HCT116 (cell line): ENCODE data around the gene ARSJ. TPM values are rescaled to one million over a fixed set of nuclear protein-coding genes. Genes with fewer than 3 reads are reported as not detected.
A peak's percentile ranks its signal among the peaks of the same experiment; 100 is the strongest.

Experiments used
- ATAC-seq: fragments of 200-7000 bp; cut with Tn5 transposase; 2 replicates; pipeline ENCODE4 v1.9.1; 2020; ENCODE audit warnings: mild to moderate bottlenecking, moderate library complexity
- BruUV-seq: library from RNA; stranded (reverse); fragments of 400-500 nt; replicated peaks from 2 replicates; lab custom pipeline; 2021; lab: Mats Ljungman, UMichigan
- CTCF ChIA-PET: fragments of 300-600 bp; sonication (Branson Sonifier 250); formaldehyde crosslinking; loops from one replicate; lab custom pipeline; 2021; ENCODE audit warnings: antibody characterized with exemption; lab: Charles Lee
- POLR2A ChIA-PET: fragments of 300-600, 350-600 bp; sonication (Branson Sonifier 250); formaldehyde crosslinking; loops from one replicate; lab custom pipeline; 2021; ENCODE audit warnings: antibody characterized with exemption; lab: Charles Lee
- RAD21 ChIA-PET, 2 experiments: fragments of 300-600 bp; sonication (Branson Sonifier 250); formaldehyde crosslinking; loops; one replicate each; lab custom pipeline; 2023; ENCODE audit warnings: low total read pairs in 2 of 2; ENCODE audit not compliant: uncharacterized antibody in 2 of 2, unreplicated experiment in 2 of 2, low non-redundant PET in 1 of 2; lab: Charles Lee
- DNase-seq: peaks from one replicate; pipeline ENCODE4 v3.0.0-alpha.2; 2010; ENCODE audit warnings: low read depth, low spot score
- H2AFZ ChIP-seq: fragments of 200-600 bp; shearing (Covaris generic), sonication (generic); 2 replicates; pipeline ENCODE4 v1.6.1; 2017; ENCODE audit warnings: low read depth, mixed run types, mixed read lengths, antibody characterized with exemption, low read length; ENCODE audit not compliant: poor library complexity, severe bottlenecking
- H3K27ac ChIP-seq: 2 replicates; pipeline ENCODE4 v1.5.1; 2012; ENCODE audit warnings: low read depth, low read length
- H3K27me3 ChIP-seq: fragments of 200-600 bp; sonication (generic); 2 replicates; pipeline ENCODE4 v1.6.1; 2016; ENCODE audit warnings: mixed run types, low read length, mixed read lengths; ENCODE audit not compliant: insufficient read depth
- H3K36me3 ChIP-seq, 2 experiments: fragments of 200-500 bp in 1 of 2; fragments of 200-600 bp in 1 of 2; sonication (Bioruptor generic) in 1 of 2; sonication (generic) in 1 of 2; 2 replicates each; pipeline versions ENCODE4 v1.5.1 to v1.6.1; 2014 to 2016; ENCODE audit warnings: low read length in 2 of 2, inconsistent platforms in 1 of 2, mixed read lengths in 1 of 2, mixed run types in 1 of 2; ENCODE audit not compliant: insufficient read depth in 2 of 2, control insufficient read depth in 1 of 2
- H3K4me1 ChIP-seq, 2 experiments: fragments of 200-600 bp in 1 of 2; sonication (generic) in 1 of 2; 2 replicates each; pipeline versions ENCODE4 v1.5.1 to v1.6.1; 2012 to 2017; ENCODE audit warnings: low read length in 2 of 2, inconsistent platforms in 1 of 2, mild to moderate bottlenecking in 1 of 2, mixed read lengths in 1 of 2, mixed run types in 1 of 2, moderate library complexity in 1 of 2; ENCODE audit not compliant: insufficient read depth in 2 of 2, control insufficient read depth in 1 of 2
- H3K4me2 ChIP-seq: fragments of 200-600 bp; sonication (generic); 2 replicates; pipeline ENCODE4 v1.6.1; 2017; ENCODE audit warnings: mixed run types, low read length, mixed read lengths
- H3K4me3 ChIP-seq, 2 experiments: fragments of 200-600 bp in 1 of 2; sonication (generic) in 1 of 2; replicated peaks in 1 of 2; 2 replicates each; pipeline ENCODE4 v1.5.1; 2011 to 2016; ENCODE audit warnings: low read length in 2 of 2, control low read depth in 1 of 2, low read depth in 1 of 2, mild to moderate bottlenecking in 1 of 2, mixed read lengths in 1 of 2, mixed run types in 1 of 2
- H3K79me2 ChIP-seq: fragments of 200-600 bp; sonication (generic); 2 replicates; pipeline ENCODE4 v1.6.1; 2017; ENCODE audit warnings: mild to moderate bottlenecking, mixed run types, low read length, moderate library complexity, mixed read lengths; ENCODE audit not compliant: insufficient read depth
- H3K9ac ChIP-seq: fragments of 200-600 bp; sonication (generic); 2 replicates; pipeline ENCODE4 v1.6.1; 2016; ENCODE audit warnings: low read length, mixed read lengths
- H3K9me2 ChIP-seq: fragments of 200-600 bp; sonication (generic), shearing (Covaris generic); 2 replicates; pipeline ENCODE4 v1.6.1; 2017; ENCODE audit warnings: mixed run types, mild to moderate bottlenecking, moderate library complexity; ENCODE audit not compliant: insufficient read depth
- H3K9me3 ChIP-seq, 2 experiments: fragments of 200-500 bp in 1 of 2; fragments of 200-600 bp in 1 of 2; sonication (Bioruptor generic) in 1 of 2; sonication (generic) in 1 of 2; 2 replicates each; pipeline ENCODE4 v1.6.1; 2014 to 2017; ENCODE audit warnings: low read length in 2 of 2, mixed read lengths in 2 of 2, inconsistent platforms in 1 of 2, low read depth in 1 of 2, mild to moderate bottlenecking in 1 of 2, mixed run types in 1 of 2, moderate library complexity in 1 of 2; ENCODE audit not compliant: control insufficient read depth in 1 of 2, insufficient read depth in 1 of 2
- H4K20me1 ChIP-seq: fragments of 200-600 bp; sonication (generic), shearing (Covaris generic); 2 replicates; pipeline ENCODE4 v1.6.1; 2017; ENCODE audit warnings: mixed run types, mild to moderate bottlenecking, moderate library complexity; ENCODE audit not compliant: insufficient read depth
- CBX3 ChIP-seq: IDR thresholded peaks from 2 replicates; pipeline ENCODE4 v1.6.1; 2012; ENCODE audit warnings: low read depth
- ELF1 ChIP-seq: IDR thresholded peaks from 2 replicates; pipeline ENCODE4 v1.6.1; 2012; ENCODE audit warnings: low read depth, borderline replicate concordance
- JUND ChIP-seq: IDR thresholded peaks from 2 replicates; pipeline ENCODE4 v1.6.1; 2012
- POLR2A ChIP-seq: IDR thresholded peaks from 2 replicates; pipeline ENCODE4 v1.7.0; 2011; ENCODE audit warnings: borderline replicate concordance; ENCODE audit not compliant: insufficient read depth, insufficient read length; ENCODE audit errors: extremely low read depth
- SIN3A ChIP-seq: IDR thresholded peaks from 2 replicates; pipeline ENCODE4 v1.6.1; 2012; ENCODE audit warnings: low read depth
- SP1 ChIP-seq: IDR thresholded peaks from 2 replicates; pipeline ENCODE4 v1.6.1; 2012; ENCODE audit warnings: low read depth
- SRF ChIP-seq: IDR thresholded peaks from 2 replicates; pipeline ENCODE4 v1.6.1; 2012; ENCODE audit warnings: low read depth
- TCF7L2 ChIP-seq: IDR thresholded peaks from 2 replicates; pipeline ENCODE4 v1.7.0; 2011; ENCODE audit warnings: borderline replicate concordance, inconsistent platforms; ENCODE audit not compliant: insufficient read depth, insufficient read length; ENCODE audit errors: extremely low read depth
- YY1 ChIP-seq: IDR thresholded peaks from 2 replicates; pipeline ENCODE4 v1.6.1; 2011; ENCODE audit warnings: low read length, low read depth, moderate library complexity, mild to moderate bottlenecking; ENCODE audit not compliant: insufficient replicate concordance; ENCODE audit errors: extremely low read depth
- ZFX ChIP-seq: fragments of 450-650 bp; IDR thresholded peaks from 2 replicates; pipeline ENCODE4 v1.6.1; 2017
- ZNF274 ChIP-seq: fragments of 200-500 bp; sonication (Bioruptor generic); IDR thresholded peaks from 2 replicates; pipeline ENCODE4 v1.6.1; 2014; ENCODE audit warnings: mild to moderate bottlenecking, low read depth, low read length, inconsistent platforms
- intact Hi-C: fragments of 100-400 bp; cut with micrococcal nuclease; formaldehyde crosslinking; loops from 2 replicates; pipeline ENCODE4 v1.10.0; 2022
- total RNA-seq: library from RNA; stranded (reverse); gene quantifications from one replicate; pipeline ENCODE4 v1.2.1, GENCODE V29; 2021; ENCODE audit not compliant: unreplicated experiment
- TF ChIP-seq, protein P1 (sequence below): IDR thresholded peaks from 2 replicates; pipeline ENCODE4 v1.6.1; 2012
- TF ChIP-seq, protein P2 (sequence below): IDR thresholded peaks from 2 replicates; pipeline ENCODE4 v1.6.1; 2012; ENCODE audit warnings: low read depth
- TF ChIP-seq, protein P3 (sequence below): IDR thresholded peaks from 2 replicates; pipeline ENCODE4 v1.6.1; 2011; ENCODE audit warnings: mild to moderate bottlenecking, low read length, moderate library complexity; ENCODE audit not compliant: insufficient replicate concordance; ENCODE audit errors: extremely low read depth
- TF ChIP-seq, protein P4 (sequence below): IDR thresholded peaks from 2 replicates; pipeline ENCODE4 v1.6.1; 2012

The ARSJ gene
- total RNA-seq, 1 experiment from 2014 or later = 2.3 TPM

DNA sequence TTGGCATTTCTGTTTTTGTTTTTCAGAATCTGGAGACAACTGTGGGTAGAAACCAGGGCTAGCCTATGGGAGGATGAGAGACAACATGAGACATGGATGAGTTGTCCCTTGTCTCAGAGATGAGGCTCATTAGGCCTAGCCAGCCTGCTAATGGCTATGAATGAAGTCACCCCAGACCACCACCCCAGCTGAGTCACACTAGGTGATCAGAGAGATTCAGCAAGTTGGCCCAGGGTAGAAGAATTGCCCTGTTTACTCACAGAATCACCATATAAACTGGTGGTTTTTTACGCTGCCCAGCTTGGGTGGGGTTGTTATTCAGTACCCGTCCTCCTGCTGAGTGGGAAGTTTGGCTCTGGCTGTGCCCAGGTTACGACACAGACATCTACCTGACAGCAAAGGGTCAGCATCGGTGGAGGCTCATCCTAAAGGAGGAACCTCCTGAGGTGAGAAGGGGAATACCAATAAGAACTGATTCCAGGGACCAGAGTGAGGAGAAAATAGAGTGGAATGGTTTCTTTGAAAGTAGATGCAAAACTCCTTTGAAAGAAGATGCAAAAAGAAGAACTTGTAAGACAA lies 17.2 kb upstream of the ARSJ start:
- Histone ChIP-seq H3K36me3 (no peaks in the 10 kb centered on the region), H3K4me3 (no peak overlapping the region), H3K9me2 (no peaks in the 10 kb centered on the region), H3K27me3 (no peaks in the 10 kb centered on the region), H3K4me2 (no peak overlapping the region), H3K9ac (no peak overlapping the region), H3K27ac (no peak overlapping the region), H3K4me1 (no peaks in the 10 kb centered on the region), H4K20me1 (no peaks in the 10 kb centered on the region), H3K9me3 (no peaks in the 10 kb centered on the region), H2AFZ (peak overlapping the region; percentile 32), H3K79me2 (no peaks in the 10 kb centered on the region)
- TF ChIP-seq, protein P1, sequence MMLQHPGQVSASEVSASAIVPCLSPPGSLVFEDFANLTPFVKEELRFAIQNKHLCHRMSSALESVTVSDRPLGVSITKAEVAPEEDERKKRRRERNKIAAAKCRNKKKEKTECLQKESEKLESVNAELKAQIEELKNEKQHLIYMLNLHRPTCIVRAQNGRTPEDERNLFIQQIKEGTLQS = no peak
- no peak for TF ChIP-seq YY1
- peak; percentile 20 for TF ChIP-seq TCF7L2
- ChIA-PET RAD21 (no interaction called here), CTCF (no interaction called here), POLR2A (no interaction called here)
- intact Hi-C loops = no loop called here
- no peak for DNase-seq
- no TSS peak for BruUV-seq
- ATAC-seq = no peak

DNA sequence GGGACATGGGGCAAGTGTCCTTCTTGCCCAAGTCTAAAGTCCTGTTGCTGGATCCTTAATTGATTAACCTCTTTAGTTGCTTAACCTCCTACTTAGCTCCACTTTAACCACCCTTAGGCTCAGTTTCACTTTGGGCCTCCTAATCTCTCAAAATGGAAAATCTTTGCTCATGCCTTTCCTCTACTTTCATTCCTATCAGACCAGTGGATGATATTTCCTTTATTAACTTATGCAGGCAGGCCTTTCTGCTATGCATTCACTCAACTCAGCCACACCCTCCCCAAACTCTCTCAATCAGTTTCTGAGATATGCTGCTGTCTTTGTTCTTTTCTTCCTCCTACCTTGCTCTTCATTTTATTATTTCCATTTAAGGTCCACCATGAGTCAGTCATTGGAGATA lies 14.4 kb upstream of the ARSJ start:
- Histone ChIP-seq H3K4me3 (no peak overlapping the region), H3K36me3 (no peaks in the 10 kb centered on the region), H3K4me1 (peaks cover 0 to 4% of the 10 kb centered on the region in 2 experiments; a peak in 2 of 4 replicates), H3K9me3 (no peaks in the 10 kb centered on the region), H3K9me2 (no peaks in the 10 kb centered on the region), H3K79me2 (no peaks in the 10 kb centered on the region), H2AFZ (no peak overlapping the region), H3K9ac (no peak overlapping the region), H3K4me2 (no peak overlapping the region), H4K20me1 (no peaks in the 10 kb centered on the region), H3K27ac (no peak overlapping the region), H3K27me3 (no peaks in the 10 kb centered on the region)
- intact Hi-C loops = no loop called here
- ChIA-PET POLR2A (no interaction called here), RAD21 (no interaction called here), CTCF (no interaction called here)
- no peak for DNase-seq
- no TSS peak for BruUV-seq
- no peak for ATAC-seq
- TF ChIP-seq ZFX = no peak
- TF ChIP-seq TCF7L2 = no peak
- TF ChIP-seq CBX3 = no peak
- no peak for TF ChIP-seq YY1
- TF ChIP-seq, protein P2, sequence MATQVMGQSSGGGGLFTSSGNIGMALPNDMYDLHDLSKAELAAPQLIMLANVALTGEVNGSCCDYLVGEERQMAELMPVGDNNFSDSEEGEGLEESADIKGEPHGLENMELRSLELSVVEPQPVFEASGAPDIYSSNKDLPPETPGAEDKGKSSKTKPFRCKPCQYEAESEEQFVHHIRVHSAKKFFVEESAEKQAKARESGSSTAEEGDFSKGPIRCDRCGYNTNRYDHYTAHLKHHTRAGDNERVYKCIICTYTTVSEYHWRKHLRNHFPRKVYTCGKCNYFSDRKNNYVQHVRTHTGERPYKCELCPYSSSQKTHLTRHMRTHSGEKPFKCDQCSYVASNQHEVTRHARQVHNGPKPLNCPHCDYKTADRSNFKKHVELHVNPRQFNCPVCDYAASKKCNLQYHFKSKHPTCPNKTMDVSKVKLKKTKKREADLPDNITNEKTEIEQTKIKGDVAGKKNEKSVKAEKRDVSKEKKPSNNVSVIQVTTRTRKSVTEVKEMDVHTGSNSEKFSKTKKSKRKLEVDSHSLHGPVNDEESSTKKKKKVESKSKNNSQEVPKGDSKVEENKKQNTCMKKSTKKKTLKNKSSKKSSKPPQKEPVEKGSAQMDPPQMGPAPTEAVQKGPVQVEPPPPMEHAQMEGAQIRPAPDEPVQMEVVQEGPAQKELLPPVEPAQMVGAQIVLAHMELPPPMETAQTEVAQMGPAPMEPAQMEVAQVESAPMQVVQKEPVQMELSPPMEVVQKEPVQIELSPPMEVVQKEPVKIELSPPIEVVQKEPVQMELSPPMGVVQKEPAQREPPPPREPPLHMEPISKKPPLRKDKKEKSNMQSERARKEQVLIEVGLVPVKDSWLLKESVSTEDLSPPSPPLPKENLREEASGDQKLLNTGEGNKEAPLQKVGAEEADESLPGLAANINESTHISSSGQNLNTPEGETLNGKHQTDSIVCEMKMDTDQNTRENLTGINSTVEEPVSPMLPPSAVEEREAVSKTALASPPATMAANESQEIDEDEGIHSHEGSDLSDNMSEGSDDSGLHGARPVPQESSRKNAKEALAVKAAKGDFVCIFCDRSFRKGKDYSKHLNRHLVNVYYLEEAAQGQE = no peak
- no peak for TF ChIP-seq POLR2A
- TF ChIP-seq ZNF274 = no peak
- TF ChIP-seq, protein P3, sequence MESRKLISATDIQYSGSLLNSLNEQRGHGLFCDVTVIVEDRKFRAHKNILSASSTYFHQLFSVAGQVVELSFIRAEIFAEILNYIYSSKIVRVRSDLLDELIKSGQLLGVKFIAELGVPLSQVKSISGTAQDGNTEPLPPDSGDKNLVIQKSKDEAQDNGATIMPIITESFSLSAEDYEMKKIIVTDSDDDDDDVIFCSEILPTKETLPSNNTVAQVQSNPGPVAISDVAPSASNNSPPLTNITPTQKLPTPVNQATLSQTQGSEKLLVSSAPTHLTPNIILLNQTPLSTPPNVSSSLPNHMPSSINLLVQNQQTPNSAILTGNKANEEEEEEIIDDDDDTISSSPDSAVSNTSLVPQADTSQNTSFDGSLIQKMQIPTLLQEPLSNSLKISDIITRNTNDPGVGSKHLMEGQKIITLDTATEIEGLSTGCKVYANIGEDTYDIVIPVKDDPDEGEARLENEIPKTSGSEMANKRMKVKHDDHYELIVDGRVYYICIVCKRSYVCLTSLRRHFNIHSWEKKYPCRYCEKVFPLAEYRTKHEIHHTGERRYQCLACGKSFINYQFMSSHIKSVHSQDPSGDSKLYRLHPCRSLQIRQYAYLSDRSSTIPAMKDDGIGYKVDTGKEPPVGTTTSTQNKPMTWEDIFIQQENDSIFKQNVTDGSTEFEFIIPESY = no peak
- TF ChIP-seq SIN3A = no peak
- no peak for TF ChIP-seq SP1
- no peak for TF ChIP-seq ELF1
- TF ChIP-seq, protein P1 = no peak
- no peak for TF ChIP-seq SRF
- no peak for TF ChIP-seq JUND
- TF ChIP-seq, protein P4, sequence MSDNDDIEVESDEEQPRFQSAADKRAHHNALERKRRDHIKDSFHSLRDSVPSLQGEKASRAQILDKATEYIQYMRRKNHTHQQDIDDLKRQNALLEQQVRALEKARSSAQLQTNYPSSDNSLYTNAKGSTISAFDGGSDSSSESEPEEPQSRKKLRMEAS = no peak
